Measurements from ENCODE around the gene SLC34A1.

Gene SLC34A1

GRCh38 chr5:177443144-177443983 is 59.1 kb downstream of the SLC34A1 start:
- DNase-seq: no peak

- no peak for DNase-seq
Measured at GRCh38 chr5:177444106-177445051, 60.1 kb downstream of the SLC34A1 start.

- no peak for DNase-seq
Measured at GRCh38 chr5:177445052-177445916, 61.0 kb downstream of the SLC34A1 start.

GRCh38 chr5:177445917-177446199 is 61.6 kb downstream of the SLC34A1 start:
- DNase-seq: no peak

- peak in 52 of 58 donors; percentile 21 to 81 (median 68) for DNase-seq
Measured at GRCh38 chr5:177446200-177447065, 62.2 kb downstream of the SLC34A1 start, which contains the start of gene PRR7. PRR7 (plus strand) TSS chr5:177446814; CDS start chr5:177455068, 8,254 bp downstream.

GRCh38 chr5:177447066-177447610 is 62.9 kb downstream of the SLC34A1 start:
- peak in 52 of 58 donors; percentile 41 to 85 (median 73) for DNase-seq

- DNase-seq: peak in 57 of 58 donors; percentile 27 to 95 (median 80)
Measured at GRCh38 chr5:177447611-177448243, 63.5 kb downstream of the SLC34A1 start.

Data from anterior cingulate cortex (tissue), 58 donors.